AG10803 (cell line): Measurements from ENCODE around the gene CYP2A13.
"Not testable (repeated sequence)": the region's sequence is repeated elsewhere in the genome, so short reads cannot be mapped to it uniquely, and the experiment has no call there.

Experiments used
- DNase-seq: peaks from one replicate; pipeline ENCODE4 v3.0.0; 2010; ENCODE audit warnings: low read depth
- H3K4me3 ChIP-seq: 2 replicates; pipeline ENCODE4 v1.5.1; 2011; ENCODE audit warnings: mild to moderate bottlenecking, low read length, control low read depth
- TF ChIP-seq, protein P1 (sequence below): conservative IDR thresholded peaks from 2 replicates; pipeline ENCODE4 v1.5.1; 2011; ENCODE audit warnings: mild to moderate bottlenecking, low read length, control low read depth, inconsistent platforms

Gene CYP2A13

DNA sequence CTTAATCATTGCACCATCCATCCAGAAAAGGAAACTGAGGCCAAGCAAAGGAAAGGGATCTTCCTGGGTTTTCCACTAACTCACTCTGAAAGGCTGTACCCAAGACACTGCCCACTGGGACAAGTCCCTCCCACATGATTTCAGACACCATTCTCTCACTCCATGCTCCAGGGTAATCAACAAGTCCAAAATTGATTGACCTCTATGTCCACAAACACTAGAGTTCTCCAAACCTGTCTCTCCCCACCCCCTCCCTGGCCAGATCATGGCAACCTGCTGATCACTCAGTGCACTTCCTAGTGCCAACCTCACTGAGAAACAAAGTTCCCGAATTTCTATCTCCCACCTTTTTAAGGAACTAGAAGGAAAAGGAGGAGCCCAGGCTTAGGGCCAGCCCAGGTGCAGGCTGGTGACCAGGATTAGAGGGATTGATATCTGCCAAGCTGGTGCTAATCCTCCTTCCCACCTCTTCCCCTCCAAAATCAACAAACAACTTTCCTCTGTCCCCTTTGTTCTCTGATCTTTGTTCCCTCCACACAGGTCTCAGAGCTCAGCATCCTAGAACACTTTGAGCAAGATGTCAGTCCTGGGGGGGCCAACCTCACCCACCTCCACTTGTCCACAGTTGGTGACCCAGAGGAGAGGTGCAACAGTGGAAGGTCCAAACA lies 2.4 kb upstream of the CYP2A13 start:
- TF ChIP-seq, protein P1, sequence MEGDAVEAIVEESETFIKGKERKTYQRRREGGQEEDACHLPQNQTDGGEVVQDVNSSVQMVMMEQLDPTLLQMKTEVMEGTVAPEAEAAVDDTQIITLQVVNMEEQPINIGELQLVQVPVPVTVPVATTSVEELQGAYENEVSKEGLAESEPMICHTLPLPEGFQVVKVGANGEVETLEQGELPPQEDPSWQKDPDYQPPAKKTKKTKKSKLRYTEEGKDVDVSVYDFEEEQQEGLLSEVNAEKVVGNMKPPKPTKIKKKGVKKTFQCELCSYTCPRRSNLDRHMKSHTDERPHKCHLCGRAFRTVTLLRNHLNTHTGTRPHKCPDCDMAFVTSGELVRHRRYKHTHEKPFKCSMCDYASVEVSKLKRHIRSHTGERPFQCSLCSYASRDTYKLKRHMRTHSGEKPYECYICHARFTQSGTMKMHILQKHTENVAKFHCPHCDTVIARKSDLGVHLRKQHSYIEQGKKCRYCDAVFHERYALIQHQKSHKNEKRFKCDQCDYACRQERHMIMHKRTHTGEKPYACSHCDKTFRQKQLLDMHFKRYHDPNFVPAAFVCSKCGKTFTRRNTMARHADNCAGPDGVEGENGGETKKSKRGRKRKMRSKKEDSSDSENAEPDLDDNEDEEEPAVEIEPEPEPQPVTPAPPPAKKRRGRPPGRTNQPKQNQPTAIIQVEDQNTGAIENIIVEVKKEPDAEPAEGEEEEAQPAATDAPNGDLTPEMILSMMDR: no peak
- DNase-seq: no peak
- H3K4me3 ChIP-seq: no peak overlapping the region

DNA sequence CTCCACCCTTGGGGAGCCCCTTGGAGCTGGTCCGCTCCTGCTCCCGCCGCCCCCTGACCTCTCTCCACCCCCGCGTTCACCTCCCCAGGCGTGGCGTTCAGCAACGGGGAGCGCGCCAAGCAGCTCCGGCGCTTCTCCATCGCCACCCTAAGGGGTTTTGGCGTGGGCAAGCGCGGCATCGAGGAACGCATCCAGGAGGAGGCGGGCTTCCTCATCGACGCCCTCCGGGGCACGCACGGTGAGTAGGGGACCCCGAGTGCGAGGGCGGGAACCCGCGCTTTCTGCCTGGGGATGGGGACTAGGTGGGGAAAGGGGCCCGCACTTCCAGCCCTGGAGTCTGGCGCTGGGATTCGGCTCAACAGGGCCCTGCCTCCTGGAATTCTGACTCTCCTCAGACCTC lies 1.7 kb downstream of the CYP2A13 start:
- no peak for DNase-seq
- TF ChIP-seq, protein P1: no peak
- H3K4me3 ChIP-seq: no peak overlapping the region

DNA sequence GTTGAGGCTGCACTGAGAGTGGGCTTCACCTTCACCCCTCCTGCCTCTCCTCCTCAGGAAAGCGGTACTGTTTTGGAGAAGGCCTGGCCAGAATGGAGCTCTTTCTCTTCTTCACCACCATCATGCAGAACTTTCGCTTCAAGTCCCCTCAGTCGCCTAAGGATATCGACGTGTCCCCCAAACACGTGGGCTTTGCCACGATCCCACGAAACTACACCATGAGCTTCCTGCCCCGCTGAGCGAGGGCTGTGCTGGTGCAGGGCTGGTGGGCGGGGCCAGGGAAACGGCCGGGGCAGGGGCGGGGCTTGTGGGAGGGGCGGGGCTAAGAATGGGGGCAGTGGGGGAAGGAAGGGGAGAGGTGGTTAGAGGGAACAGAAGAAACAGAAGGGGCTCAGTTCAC lies 7.5 kb downstream of the CYP2A13 start:
- H3K4me3 ChIP-seq: no peak overlapping the region
- no peak for DNase-seq
- TF ChIP-seq, protein P1: no peak

DNA sequence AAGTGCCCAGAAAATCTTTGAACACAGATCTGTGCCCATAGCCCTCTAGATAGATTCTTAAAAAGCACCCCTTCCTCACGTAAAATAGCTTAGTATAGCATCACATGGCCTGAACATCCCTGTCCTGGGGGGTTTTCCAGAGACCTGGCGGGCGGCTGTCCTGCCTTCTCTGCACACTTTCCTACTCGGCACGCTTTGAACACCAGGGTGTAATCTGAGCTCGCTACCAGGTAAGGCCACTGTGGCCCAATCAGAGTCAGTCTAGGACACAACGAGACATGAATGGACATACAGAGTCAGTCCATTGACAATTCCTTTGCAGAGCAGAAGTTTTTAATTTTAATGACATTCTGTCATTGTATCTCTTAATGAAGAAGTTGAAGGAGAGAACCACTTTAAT lies 8.1 kb downstream of the CYP2A13 start:
- TF ChIP-seq, protein P1: no peak
- DNase-seq: no peak
- H3K4me3 ChIP-seq: no peak overlapping the region

DNA sequence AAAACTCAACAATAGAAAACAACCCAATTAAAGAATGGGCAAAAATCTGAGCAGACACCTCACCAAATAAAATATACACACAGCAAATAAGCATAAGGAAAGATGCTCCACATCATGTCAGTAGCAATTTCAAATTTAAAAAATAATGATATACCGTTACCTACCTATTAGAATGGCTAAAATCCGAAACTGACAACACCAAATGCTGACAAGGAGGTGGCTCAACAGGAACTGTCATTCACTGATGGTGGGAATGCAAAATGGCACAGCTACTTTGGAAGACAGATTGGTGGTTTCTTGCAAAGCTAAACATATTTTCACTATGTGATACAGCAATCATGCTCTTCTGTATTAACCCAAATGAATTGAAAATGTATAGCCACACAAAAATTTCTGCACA lies 9.1 kb downstream of the CYP2A13 start:
- DNase-seq: no peak
- TF ChIP-seq, protein P1: no peak
- H3K4me3 ChIP-seq: no peak overlapping the region

DNA sequence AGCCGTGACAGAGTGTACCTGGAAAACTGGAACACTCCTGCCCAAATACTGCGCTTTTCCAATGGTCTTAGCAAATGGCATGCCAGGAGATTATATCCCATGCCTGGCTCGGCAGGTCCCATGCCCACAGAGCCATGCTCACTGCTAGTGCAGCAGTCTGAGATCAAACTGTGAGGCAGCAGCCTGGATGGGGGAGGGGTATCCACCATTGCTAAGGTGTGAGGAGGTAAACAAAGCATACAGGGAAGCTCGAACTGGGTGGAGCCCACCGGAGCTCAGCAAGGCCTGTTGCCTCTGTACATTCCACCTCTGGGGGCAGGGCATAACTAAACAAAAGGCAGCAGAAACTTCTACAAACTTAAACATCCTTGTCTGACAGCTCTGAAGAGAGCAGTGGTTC lies 10.5 kb downstream of the CYP2A13 start:
- DNase-seq: no peak
- TF ChIP-seq, protein P1: no peak
- H3K4me3 ChIP-seq: no peak overlapping the region

DNA sequence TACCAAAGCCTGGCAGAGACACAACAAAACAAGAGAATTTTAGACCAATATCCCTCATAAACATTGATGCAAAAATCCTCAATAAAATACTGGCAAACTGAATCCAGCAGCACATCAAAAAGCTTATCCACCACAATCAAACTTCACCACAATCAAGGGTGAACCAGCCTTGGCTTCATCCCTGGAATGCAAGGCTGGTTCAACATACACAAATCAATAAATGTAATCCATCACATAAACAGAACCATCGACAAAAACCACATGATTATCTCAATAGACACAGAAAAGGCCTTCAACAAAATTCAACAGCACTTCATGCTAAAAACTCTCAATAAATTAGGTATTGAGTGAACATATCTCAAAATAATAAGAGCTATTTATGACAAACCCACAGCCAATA lies 14.0 kb downstream of the CYP2A13 start:
- not testable (repeated sequence) for H3K4me3 ChIP-seq, DNase-seq

DNA sequence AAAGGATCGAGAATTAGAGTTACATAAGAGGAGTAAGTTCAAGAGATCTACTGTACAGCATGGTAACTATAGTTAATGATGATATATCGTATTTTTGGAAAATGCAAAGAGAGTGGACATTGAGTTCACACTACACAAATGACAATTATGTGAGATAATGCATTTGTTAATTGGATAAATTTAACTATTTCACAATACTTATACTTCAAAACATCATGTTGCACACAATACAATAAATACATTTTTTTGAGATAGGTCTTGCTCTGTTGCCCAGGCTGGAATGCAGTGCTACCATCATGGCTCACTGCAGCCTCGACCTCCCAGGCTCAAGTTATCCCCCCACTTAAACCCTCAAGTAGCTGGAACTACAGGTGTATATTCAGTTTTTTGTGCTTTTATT lies 17.9 kb downstream of the CYP2A13 start:
- H3K4me3 ChIP-seq: no peak overlapping the region
- DNase-seq: no peak
- TF ChIP-seq, protein P1: no peak
